Keratinocyte (primary cell): ENCODE measurements around the gene POLE.

Experiments used
- CTCF ChIP-seq, 3 experiments: IDR thresholded peaks in 1 of 3; conservative IDR thresholded peaks in 1 of 3; optimal IDR thresholded peaks in 1 of 3; 2 replicates in 2 of 3; 3 replicates in 1 of 3; pipeline versions ENCODE3 to v1.5.1; 2011; ENCODE audit warnings: low read length in 3 of 3, mild to moderate bottlenecking in 3 of 3, moderate library complexity in 2 of 3, control low read depth in 1 of 3, inconsistent platforms in 1 of 3; ENCODE audit not compliant: insufficient read depth in 2 of 3; ENCODE audit errors: extremely low read depth in 1 of 3
- EZH2 ChIP-seq: IDR thresholded peaks from one replicate; pipeline ENCODE4 v1.6.1; 2012; ENCODE audit warnings: inconsistent platforms, mild to moderate bottlenecking, low read length, moderate library complexity

GRCh38 chr12:132581348-132582057 is 105.6 kb downstream of the POLE start:
- TF ChIP-seq CTCF (optimal IDR thresholded peaks at IDR 0.05 in 1 of 3, IDR thresholded peaks at IDR 0.05 in 1 of 3, conservative IDR thresholded peaks at IDR 0.05 in 1 of 3; ENCODE audit: extremely low read depth in 1 of 3, insufficient read depth in 2 of 3, low read length in 3 of 3) (no peak), EZH2 (no peak)
